ENCODE results near the gene KRTAP10-3. TPM values are rescaled to one million over a fixed set of nuclear protein-coding genes. Genes with fewer than 3 reads are reported as not detected.

The KRTAP10-3 gene
- total RNA-seq, 1 donor from 2014 or later, result not detected

GRCh38 chr21:44590311-44590721 lies 31.7 kb upstream of the KRTAP10-3 start:
- Histone ChIP-seq H3K27ac (replicated peaks) (no peak overlapping the region), H3K27me3 (ENCODE audit: low read depth) (peaks cover 37% of the 10 kb centered on the region), H3K36me3 (no peaks in the 10 kb centered on the region), H3K4me1 (peaks cover 8% of the 10 kb centered on the region), H3K9me3 (replicated peaks) (peaks cover 7% of the 10 kb centered on the region), H3K4me3 (no peak overlapping the region)
- intact Hi-C loops (cut with micrococcal nuclease), result no loop called here
- TF ChIP-seq CTCF (IDR thresholded peaks at IDR 0.05; ENCODE audit: borderline replicate concordance), result no peak
- no peak for DNase-seq

GRCh38 chr21:44589586-44590305 lies 31.2 kb upstream of the KRTAP10-3 start:
- Histone ChIP-seq H3K27me3 (ENCODE audit: low read depth) (peaks cover 37% of the 10 kb centered on the region), H3K4me3 (no peak overlapping the region), H3K9me3 (replicated peaks) (peaks cover 7% of the 10 kb centered on the region), H3K27ac (replicated peaks) (no peak overlapping the region), H3K36me3 (no peaks in the 10 kb centered on the region), H3K4me1 (peaks cover 8% of the 10 kb centered on the region)
- no peak for DNase-seq
- TF ChIP-seq CTCF (IDR thresholded peaks at IDR 0.05; ENCODE audit: borderline replicate concordance), result no peak
- intact Hi-C loops (cut with micrococcal nuclease), result no loop called here

- Histone ChIP-seq H3K9me3 (replicated peaks) (peaks cover 7% of the 10 kb centered on the region), H3K36me3 (no peaks in the 10 kb centered on the region), H3K27me3 (ENCODE audit: low read depth) (peaks cover 43% of the 10 kb centered on the region), H3K27ac (replicated peaks) (no peak overlapping the region), H3K4me3 (no peak overlapping the region), H3K4me1 (peaks cover 11% of the 10 kb centered on the region)
- DNase-seq, result no peak
- intact Hi-C loops (cut with micrococcal nuclease), result no loop called here
- TF ChIP-seq CTCF (IDR thresholded peaks at IDR 0.05; ENCODE audit: borderline replicate concordance), result no peak
These were observed 30.5 kb upstream of the KRTAP10-3 start for GRCh38 chr21:44589094-44589493.

- no peaks in the 10 kb centered on the region for H3K36me3 ChIP-seq
- H3K4me1 ChIP-seq, result peaks cover 5% of the 10 kb centered on the region
- no peak for TF ChIP-seq CTCF (IDR thresholded peaks at IDR 0.05; ENCODE audit: borderline replicate concordance)
- H3K4me3 ChIP-seq, result no peak overlapping the region
- H3K27ac ChIP-seq (replicated peaks), result no peak overlapping the region
- intact Hi-C loops (cut with micrococcal nuclease), result no loop called here
- peaks cover 48% of the 10 kb centered on the region for H3K27me3 ChIP-seq (ENCODE audit: low read depth)
- H3K9me3 ChIP-seq (replicated peaks), result peaks cover 24% of the 10 kb centered on the region
- no peak for DNase-seq
These were observed 27.3 kb upstream of the KRTAP10-3 start for GRCh38 chr21:44585892-44586291.

GRCh38 chr21:44583800-44584147 lies 25.2 kb upstream of the KRTAP10-3 start:
- TF ChIP-seq CTCF (IDR thresholded peaks at IDR 0.05; ENCODE audit: borderline replicate concordance), result no peak
- H3K27me3 ChIP-seq (ENCODE audit: low read depth), result peaks cover 40% of the 10 kb centered on the region
- peaks cover 5% of the 10 kb centered on the region for H3K4me1 ChIP-seq
- DNase-seq, result no peak
- no peak overlapping the region for H3K27ac ChIP-seq (replicated peaks)
- intact Hi-C loops (cut with micrococcal nuclease), result no loop called here
- peaks cover 27% of the 10 kb centered on the region for H3K9me3 ChIP-seq (replicated peaks)
- no peaks in the 10 kb centered on the region for H3K36me3 ChIP-seq
- no peak overlapping the region for H3K4me3 ChIP-seq

Measured in left ventricle myocardium inferior (tissue), 1 donor.